ENCODE data around the gene PPP4R3B.

Gene PPP4R3B

GRCh38 chr2:55502590-55503141 lies 114.8 kb downstream of the PPP4R3B start:
- no peak for DNase-seq

- no peak for DNase-seq
Measured at GRCh38 chr2:55500025-55500424, 117.4 kb downstream of the PPP4R3B start.

GRCh38 chr2:55498582-55498981 lies 118.8 kb downstream of the PPP4R3B start:
- no peak for DNase-seq
